GM12878 (cell line): ENCODE data around the gene LSM11. TPM values are rescaled to one million over a fixed set of nuclear protein-coding genes. Genes with fewer than 3 reads are reported as not detected.
"Not testable (repeated sequence)": the region's sequence is repeated elsewhere in the genome, so short reads cannot be mapped to it uniquely, and the experiment has no call there.

ENCODE experiments used
- ATAC-seq: fragments of 200-7000 bp; cut with Tn5 transposase; 3 replicates; pipeline ENCODE4 v1.9.1; 2020; ENCODE audit warnings: mild to moderate bottlenecking, moderate library complexity
- BruUV-seq: library from RNA; stranded (reverse); fragments of 400-500 nt; replicated peaks from 2 replicates; lab custom pipeline; 2021; lab: Mats Ljungman, UMichigan
- CTCF ChIA-PET: fragments of 300-600 bp; sonication (Branson Sonifier 250); formaldehyde crosslinking; extraction: SDS; loops from one replicate; lab custom pipeline; 2021; ENCODE audit warnings: inconsistent platforms; lab: Yijun Ruan, JAX
- POLR2A ChIA-PET: fragments of 350-600 bp; formaldehyde crosslinking; extraction: SDS; loops from one replicate; lab custom pipeline; 2021; ENCODE audit warnings: inconsistent platforms; lab: Charles Lee
- RAD21 ChIA-PET: fragments of 300-600 bp; sonication (Branson Sonifier 250); formaldehyde crosslinking; loops from one replicate; lab custom pipeline; 2023; ENCODE audit warnings: antibody characterized with exemption; ENCODE audit not compliant: unreplicated experiment; lab: Charles Lee
- SMC1A ChIA-PET: fragments of 300-600 bp; sonication (Branson Sonifier 250); formaldehyde crosslinking; loops from one replicate; lab custom pipeline; 2023; ENCODE audit not compliant: unreplicated experiment, uncharacterized antibody; lab: Charles Lee
- DNase-seq: peaks from one replicate; pipeline ENCODE4 v3.0.0-alpha.2; 2011; ENCODE audit warnings: low read depth, low spot score
- FAIRE-seq: peaks from 3 replicates; lab custom pipeline; 2011; peaks lifted over from hg19 to GRCh38; lab: Jason Lieb, UNC
- H2AFZ ChIP-seq: 2 replicates; pipeline ENCODE4 v1.6.0; 2011; ENCODE audit warnings: low read depth, low read length, control low read depth; ENCODE audit not compliant: control insufficient read depth
- H3K27ac ChIP-seq: 2 replicates; pipeline ENCODE4 v1.5.1; 2011; ENCODE audit warnings: control low read depth; ENCODE audit not compliant: control insufficient read depth, insufficient read depth
- H3K27me3 ChIP-seq, 2 experiments: replicated peaks in 1 of 2; 2 replicates each; pipeline versions ENCODE4 v1.6.0 to v1.6.1; 2011; ENCODE audit warnings: low read length in 1 of 2; ENCODE audit not compliant: control insufficient read depth in 2 of 2, insufficient read depth in 2 of 2
- H3K36me3 ChIP-seq, 2 experiments: 2 replicates each; pipeline ENCODE4 v1.5.1; 2011; ENCODE audit warnings: low read length in 1 of 2; ENCODE audit not compliant: control insufficient read depth in 2 of 2, insufficient read depth in 2 of 2
- H3K4me1 ChIP-seq: 2 replicates; pipeline ENCODE4 v1.6.1; 2011; ENCODE audit warnings: mild to moderate bottlenecking, low read length, moderate library complexity, mixed read lengths; ENCODE audit not compliant: control insufficient read depth, insufficient read depth
- H3K4me2 ChIP-seq: 2 replicates; pipeline ENCODE4 v1.6.0; 2011; ENCODE audit warnings: control low read depth; ENCODE audit not compliant: control insufficient read depth, insufficient read depth
- H3K4me3 ChIP-seq: fragments of 200-600 bp; sonication (generic); 2 replicates; pipeline ENCODE4 v1.5.1; 2016
- H3K79me2 ChIP-seq: 2 replicates; pipeline ENCODE4 v1.6.0; 2011; ENCODE audit warnings: low read length; ENCODE audit not compliant: control insufficient read depth, insufficient read depth
- H3K9ac ChIP-seq: 2 replicates; pipeline ENCODE4 v1.8.0; 2011; ENCODE audit warnings: low read length, control low read depth, mixed read lengths; ENCODE audit not compliant: control insufficient read depth, insufficient read depth
- H3K9me3 ChIP-seq: replicated peaks from 3 replicates; pipeline ENCODE4 v1.5.1; 2011; ENCODE audit warnings: mild to moderate bottlenecking, low read length; ENCODE audit not compliant: control insufficient read depth, insufficient read depth
- H4K20me1 ChIP-seq: 2 replicates; pipeline ENCODE4 v1.6.0; 2011; ENCODE audit not compliant: control insufficient read depth, insufficient read depth
- CBX5 ChIP-seq: sonication (generic); IDR thresholded peaks from 2 replicates; pipeline ENCODE4 v1.6.1; 2016; ENCODE audit warnings: low read depth, moderate library complexity, mild to moderate bottlenecking, inconsistent platforms
- E4F1 ChIP-seq: fragments of 450-650 bp; IDR thresholded peaks from 2 replicates; pipeline ENCODE4 v1.6.1; 2018; ENCODE audit warnings: borderline replicate concordance, mild to moderate bottlenecking; ENCODE audit not compliant: partially characterized antibody
- IKZF2 ChIP-seq, 2 experiments: fragments of 450-650 bp; IDR thresholded peaks; 2 replicates each; pipeline ENCODE4 v1.6.1; 2017; ENCODE audit warnings: mild to moderate bottlenecking in 2 of 2, moderate library complexity in 2 of 2
- IRF5 ChIP-seq: fragments of 450-650 bp; IDR thresholded peaks from 2 replicates; pipeline ENCODE4 v1.6.1; 2017; ENCODE audit warnings: borderline replicate concordance
- LARP7 ChIP-seq: fragments of 450-650 bp; IDR thresholded peaks from 2 replicates; pipeline ENCODE4 v1.6.1; 2017; ENCODE audit warnings: mild to moderate bottlenecking
- RB1 ChIP-seq: fragments of 450-650 bp; formaldehyde crosslinking; IDR thresholded peaks from 2 replicates; pipeline ENCODE4 v1.6.1; 2017; ENCODE audit warnings: mild to moderate bottlenecking, borderline replicate concordance
- RUNX3 ChIP-seq: IDR thresholded peaks from 2 replicates; pipeline ENCODE4 v1.6.1; 2012; ENCODE audit warnings: low read length, inconsistent platforms
- WRNIP1 ChIP-seq: IDR thresholded peaks from 2 replicates; pipeline ENCODE4 v1.6.1; 2011; ENCODE audit warnings: low read depth, low read length, improper control_type of control experiment, borderline replicate concordance
- ZNF217 ChIP-seq: fragments of 450-650 bp; IDR thresholded peaks from 2 replicates; pipeline ENCODE4 v1.6.1; 2017; ENCODE audit warnings: antibody characterized with exemption, mild to moderate bottlenecking
- ZNF24 ChIP-seq: fragments of 450-650 bp; IDR thresholded peaks from 2 replicates; pipeline ENCODE4 v1.6.1; 2017; ENCODE audit warnings: antibody characterized with exemption, mild to moderate bottlenecking
- WGBS: methylation state at CpG from one replicate; pipeline ENCODE4 v1.1.6; 2016; ENCODE audit warnings: low lambda C conversion rate; ENCODE audit not compliant: insufficient replicate concordance, insufficient coverage; ENCODE audit errors: missing lambda C conversion rate; 5-methylcytosine and 5-hydroxymethylcytosine counted together
- in situ Hi-C: fragments of 300-500 bp; cut with MboI; formaldehyde crosslinking; loops from 9 replicates; pipeline ENCODE4 v1.14.3; 2018; ENCODE audit warnings: mixed read lengths
- intact Hi-C: fragments of 100-400 bp; cut with micrococcal nuclease; formaldehyde crosslinking; loops from one replicate; pipeline ENCODE4 v1.14.2; 2022; ENCODE audit not compliant: unreplicated experiment
- polyA plus RNA-seq, 11 experiments: library from polyadenylated mRNA; depleted of rRNA in 4 of 11; unstranded in 6 of 11; stranded (reverse) in 5 of 11; fragments of >200 nt; fragmentation: Nextera tagmentation in 4 of 11; fragmentation: Illumina TruSeq in 1 of 11; extraction: Ambion mirVana in 4 of 11; extraction: Trizol in 1 of 11; gene quantifications; 1 replicate in 1 of 11; 2 replicates in 10 of 11; pipeline versions ENCODE4 v1.2.1 to v1.2.3, GENCODE V29; 2011 to 2016; ENCODE audit warnings: inconsistent platforms in 2 of 11, missing spikeins in 2 of 11, low read depth in 1 of 11
- total RNA-seq, 4 experiments: library from RNA; depleted of rRNA in 3 of 4; stranded (reverse); fragments of >200 nt in 3 of 4; fragmentation: Illumina TruSeq in 1 of 4; extraction: Trizol in 1 of 4; gene quantifications; 2 replicates each; pipeline versions ENCODE4 v1.2.1 to v1.2.3, GENCODE V29; 2013 to 2021
- TF ChIP-seq, protein P1 (sequence below): fragments of 450-650 bp; IDR thresholded peaks from 2 replicates; pipeline ENCODE4 v1.6.1; 2016; ENCODE audit warnings: mild to moderate bottlenecking

LSM11 gene
- total and polyA plus RNA-seq, 10 of the 15 experiments (the other 5 are each of a cell fraction or from before 2014, with no cell fraction given), result 0.71 to 8.5 (median 4.2) TPM

DNA sequence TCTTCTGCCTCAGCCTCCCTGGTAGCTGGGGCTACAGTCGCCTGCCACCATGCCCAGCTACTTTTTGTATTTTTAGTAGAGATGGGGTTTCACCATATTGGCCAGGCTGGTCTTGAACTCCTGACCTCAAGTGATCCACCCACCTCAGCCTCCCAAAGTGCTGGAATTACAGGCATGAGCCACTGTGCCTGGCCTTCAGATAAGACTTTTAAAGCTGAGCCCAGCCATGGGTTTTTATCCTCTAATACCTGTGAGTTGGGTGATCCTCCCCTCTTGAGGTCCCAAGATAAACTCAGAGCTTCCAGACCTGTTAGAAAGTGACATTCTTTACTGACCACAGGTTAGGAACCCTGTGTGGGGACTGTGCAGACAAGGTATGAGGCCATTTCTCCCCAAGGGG, 15.7 kb upstream of the LSM11 start:
- H3K79me2 ChIP-seq, ATAC-seq, H3K4me2 ChIP-seq, in situ Hi-C loops, BruUV-seq, FAIRE-seq, H3K27me3 ChIP-seq, H3K9me3 ChIP-seq, H3K4me3 ChIP-seq, H3K36me3 ChIP-seq, DNase-seq, intact Hi-C loops, H3K9ac ChIP-seq, H2AFZ ChIP-seq, H4K20me1 ChIP-seq: not testable (repeated sequence)
- RAD21 ChIA-PET, result interaction anchor here (0.8 to 2.7 kb wide), 5 partner anchors 9 to 399 kb away, joined by 3 to 9 read pairs (median 5); partner anchors contain the start of gene LSM11
- CTCF ChIA-PET, result interaction anchor here (1.0 to 6.0 kb wide), 5 partner anchors 9 to 296 kb away, joined by 3 to 66 read pairs (median 10); partner anchors contain the start of gene LSM11
- POLR2A ChIA-PET, result interaction anchor here (1.2 to 1.8 kb wide), 2 partner anchors 9 to 119 kb away, joined by 3 to 8 read pairs; no protein-coding TSS in a partner anchor
- TF ChIP-seq IKZF2 (IDR thresholded peaks at IDR 0.05), result 0 out of 4 replicates have a peak, but pooled peaks of 1 of the 2 experiments have one; percentile 15
- SMC1A ChIA-PET, result interaction anchor here (0.7 to 3.0 kb wide), 10 partner anchors 9 to 263 kb away, joined by 3 to 20 read pairs (median 4); partner anchors contain the start of gene LSM11
- 76% methylated on average over 1 of the region's 1 CpG for WGBS
- H3K4me1 ChIP-seq, result peaks cover 21% of the 10 kb centered on the region
- 0 out of 2 replicates have a peak overlapping the region, but pooled peaks have one; percentile 18 for H3K27ac ChIP-seq

DNA sequence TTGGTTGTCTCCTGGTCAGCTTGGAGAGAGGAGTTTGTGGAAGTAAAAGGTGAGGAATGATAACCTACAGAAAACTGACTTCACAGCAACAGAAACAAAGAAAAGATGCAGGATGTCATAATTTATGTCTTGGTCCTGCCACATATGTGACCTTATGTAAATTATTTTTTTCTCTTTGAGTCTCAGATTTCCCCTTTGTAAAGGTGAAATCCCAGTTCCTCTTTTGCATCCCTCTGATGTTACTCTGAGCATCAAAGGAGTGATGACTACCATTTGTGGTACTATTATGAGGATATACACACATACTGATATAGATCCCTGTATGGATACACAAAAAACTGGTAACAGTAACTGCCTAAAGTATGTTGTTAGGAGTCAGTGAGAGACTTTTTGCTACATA, 13.7 kb upstream of the LSM11 start:
- Histone ChIP-seq H3K36me3 (no peaks in the 10 kb centered on the region; a peak in 1 of 4 replicates), H3K27ac (peak overlapping the region; percentile 92), H3K27me3 (no peaks in the 10 kb centered on the region), H3K4me2 (peak overlapping the region; percentile 93), H2AFZ (no peak overlapping the region; the same call in 1 of the 2 replicates), H3K9me3 (no peaks in the 10 kb centered on the region), H4K20me1 (no peaks in the 10 kb centered on the region), H3K4me1 (peaks cover 21% of the 10 kb centered on the region), H3K9ac (0 out of 2 replicates have a peak overlapping the region, but pooled peaks have one; percentile 7), H3K79me2 (peaks cover 6% of the 10 kb centered on the region), H3K4me3 (peak overlapping the region; percentile 85)
- ChIA-PET CTCF (interaction anchor here (0.6 to 6.0 kb wide), 6 partner anchors 8 to 258 kb away, joined by 3 to 66 read pairs (median 7); partner anchors contain the start of gene LSM11), POLR2A (interaction anchor here (0.6 to 3.2 kb wide), 2 partner anchors 12 to 14 kb away, joined by 8 to 17 read pairs; partner anchors contain the start of gene LSM11), SMC1A (interaction anchor here (0.6 to 4.0 kb wide), 6 partner anchors 10 to 162 kb away, joined by 3 to 23 read pairs (median 4); partner anchors contain the start of genes C5orf52 and LSM11), RAD21 (interaction anchor here (0.9 to 3.5 kb wide), 5 partner anchors 10 to 297 kb away, joined by 3 to 11 read pairs (median 8); partner anchors contain the start of gene LSM11)
- peak; percentile 92 for FAIRE-seq
- intact Hi-C loops (loop anchor here (5.0 kb wide), 2 partner anchors 158 to 228 kb away; no protein-coding TSS in a partner anchor), in situ Hi-C loops (no loop called here)
- DNase-seq, result peak; percentile 83
- ATAC-seq, result peak; percentile 79
- BruUV-seq, result no TSS peak
- TF ChIP-seq IRF5, result no peak
- TF ChIP-seq, protein P1, sequence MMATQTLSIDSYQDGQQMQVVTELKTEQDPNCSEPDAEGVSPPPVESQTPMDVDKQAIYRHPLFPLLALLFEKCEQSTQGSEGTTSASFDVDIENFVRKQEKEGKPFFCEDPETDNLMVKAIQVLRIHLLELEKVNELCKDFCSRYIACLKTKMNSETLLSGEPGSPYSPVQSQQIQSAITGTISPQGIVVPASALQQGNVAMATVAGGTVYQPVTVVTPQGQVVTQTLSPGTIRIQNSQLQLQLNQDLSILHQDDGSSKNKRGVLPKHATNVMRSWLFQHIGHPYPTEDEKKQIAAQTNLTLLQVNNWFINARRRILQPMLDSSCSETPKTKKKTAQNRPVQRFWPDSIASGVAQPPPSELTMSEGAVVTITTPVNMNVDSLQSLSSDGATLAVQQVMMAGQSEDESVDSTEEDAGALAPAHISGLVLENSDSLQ, result peak; percentile 81
- TF ChIP-seq ZNF217, result peak; percentile 82; the same call in 1 of the 2 replicates
- TF ChIP-seq LARP7, result no peak
- no peak for TF ChIP-seq E4F1
- peak; percentile 66; the same call in 1 of the 2 replicates for TF ChIP-seq ZNF24
- peak; percentile 91 to 92 for TF ChIP-seq IKZF2 (IDR thresholded peaks at IDR 0.05)
- peak; percentile 82 for TF ChIP-seq RUNX3
- no peak for TF ChIP-seq RB1
- no peak for TF ChIP-seq WRNIP1
- peak; percentile 81 for TF ChIP-seq CBX5
